Measurements from ENCODE around the gene ITPKC. TPM values are rescaled to one million over a fixed set of nuclear protein-coding genes. Genes with fewer than 3 reads are reported as not detected.
"Not testable (repeated sequence)": the region's sequence is repeated elsewhere in the genome, so short reads cannot be mapped to it uniquely, and the experiment has no call there.

The ITPKC gene
- total RNA-seq, 2 donors from 2014 or later: 15.2 to 15.6 TPM

DNA sequence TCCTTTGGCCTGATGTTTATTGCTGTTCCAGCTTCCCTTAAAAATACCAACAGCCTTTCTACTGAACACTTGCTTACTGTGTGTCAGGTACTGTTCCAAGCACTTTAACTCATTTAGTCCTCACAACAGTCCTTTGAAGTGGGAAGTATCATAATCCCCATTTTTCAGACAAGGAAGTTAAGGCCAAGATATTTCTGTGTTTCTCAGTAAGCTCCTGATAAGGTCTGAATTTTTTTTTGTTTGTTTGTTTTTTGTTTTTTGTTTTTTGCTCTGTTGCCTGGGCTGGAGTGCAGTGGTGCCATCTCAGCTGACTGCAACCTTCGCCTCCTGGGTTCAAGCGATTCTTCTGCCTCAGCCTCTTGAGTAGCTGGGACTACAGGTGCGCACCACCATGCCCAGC, 41.6 kb downstream of the ITPKC start:
- Histone ChIP-seq H3K4me1 (peaks cover 0 to 15% of the 10 kb centered on the region in 2 donors), H3K27me3 (no peaks in the 10 kb centered on the region), H3K9me3 (no peaks in the 10 kb centered on the region), H3K4me3 (no peak overlapping the region), H3K36me3 (peaks cover 69% of the 10 kb centered on the region), H3K27ac (no peak overlapping the region)
- DNase-seq (ENCODE audit: low spot score): no peak
- TF ChIP-seq, protein P1, sequence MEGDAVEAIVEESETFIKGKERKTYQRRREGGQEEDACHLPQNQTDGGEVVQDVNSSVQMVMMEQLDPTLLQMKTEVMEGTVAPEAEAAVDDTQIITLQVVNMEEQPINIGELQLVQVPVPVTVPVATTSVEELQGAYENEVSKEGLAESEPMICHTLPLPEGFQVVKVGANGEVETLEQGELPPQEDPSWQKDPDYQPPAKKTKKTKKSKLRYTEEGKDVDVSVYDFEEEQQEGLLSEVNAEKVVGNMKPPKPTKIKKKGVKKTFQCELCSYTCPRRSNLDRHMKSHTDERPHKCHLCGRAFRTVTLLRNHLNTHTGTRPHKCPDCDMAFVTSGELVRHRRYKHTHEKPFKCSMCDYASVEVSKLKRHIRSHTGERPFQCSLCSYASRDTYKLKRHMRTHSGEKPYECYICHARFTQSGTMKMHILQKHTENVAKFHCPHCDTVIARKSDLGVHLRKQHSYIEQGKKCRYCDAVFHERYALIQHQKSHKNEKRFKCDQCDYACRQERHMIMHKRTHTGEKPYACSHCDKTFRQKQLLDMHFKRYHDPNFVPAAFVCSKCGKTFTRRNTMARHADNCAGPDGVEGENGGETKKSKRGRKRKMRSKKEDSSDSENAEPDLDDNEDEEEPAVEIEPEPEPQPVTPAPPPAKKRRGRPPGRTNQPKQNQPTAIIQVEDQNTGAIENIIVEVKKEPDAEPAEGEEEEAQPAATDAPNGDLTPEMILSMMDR (IDR thresholded peaks at IDR 0.05): no peak

DNA sequence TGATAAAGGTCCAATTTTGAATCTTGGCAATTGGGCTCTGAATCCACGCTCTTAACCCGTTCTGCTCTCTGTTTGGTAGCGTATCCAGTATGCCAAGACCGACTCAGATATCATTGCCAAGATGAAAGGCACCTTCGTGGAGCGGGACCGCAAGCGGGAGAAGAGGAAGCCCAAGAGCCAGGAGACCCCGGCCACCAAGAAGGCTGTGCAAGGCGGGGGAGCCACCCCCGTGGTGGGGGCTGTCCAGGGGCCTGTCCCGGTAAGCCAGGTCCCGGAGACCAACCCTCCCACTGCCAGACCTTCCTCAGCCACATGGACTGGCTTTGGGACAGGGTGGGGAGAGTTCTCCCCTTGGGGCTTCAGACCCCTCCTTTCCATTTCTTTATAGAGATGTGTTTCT, 42.4 kb downstream of the ITPKC start:
- H3K27ac ChIP-seq: no peak overlapping the region
- peaks cover 0 to 6% of the 10 kb centered on the region in 2 donors for H3K4me1 ChIP-seq
- H3K4me3 ChIP-seq: no peak overlapping the region
- no peaks in the 10 kb centered on the region for H3K9me3 ChIP-seq
- TF ChIP-seq, protein P1 (IDR thresholded peaks at IDR 0.05): no peak
- peaks cover 78% of the 10 kb centered on the region for H3K36me3 ChIP-seq
- no peak for DNase-seq (ENCODE audit: low spot score)
- H3K27me3 ChIP-seq: no peaks in the 10 kb centered on the region

DNA sequence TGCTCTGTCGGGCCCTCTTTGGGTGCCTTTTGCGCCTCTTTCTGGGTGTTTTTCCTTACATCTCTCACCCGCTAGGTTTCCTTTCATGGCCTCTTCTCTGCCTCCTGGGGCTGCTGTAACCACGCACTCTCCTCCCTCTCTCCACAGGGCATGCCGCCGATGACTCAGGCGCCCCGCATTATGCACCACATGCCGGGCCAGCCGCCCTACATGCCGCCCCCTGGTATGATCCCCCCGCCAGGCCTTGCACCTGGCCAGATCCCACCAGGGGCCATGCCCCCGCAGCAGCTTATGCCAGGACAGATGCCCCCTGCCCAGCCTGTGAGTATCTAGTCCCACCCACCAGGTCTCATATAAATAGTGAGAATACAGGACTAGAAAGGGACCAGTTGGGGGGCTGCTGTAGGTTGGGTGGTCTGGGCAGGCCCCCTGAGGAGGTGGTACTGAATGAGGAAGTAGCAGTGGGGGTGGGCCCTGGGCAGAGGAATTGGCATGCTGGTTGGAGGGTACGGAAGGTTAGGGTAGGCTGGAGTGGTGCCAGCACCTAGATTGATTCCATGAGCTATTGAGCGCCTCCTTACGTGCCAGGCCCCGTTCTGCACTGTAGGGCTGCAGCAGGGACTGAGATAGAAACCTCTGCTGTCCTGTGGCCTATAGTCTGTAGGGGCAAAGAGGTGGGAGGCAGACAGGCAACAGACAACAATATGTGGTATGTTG, 46.0 kb downstream of the ITPKC start:
- TF ChIP-seq, protein P1 (IDR thresholded peaks at IDR 0.05): no peak
- H3K4me1 ChIP-seq: no peaks in the 10 kb centered on the region
- H3K4me3 ChIP-seq: no peak overlapping the region
- peaks cover 83% of the 10 kb centered on the region for H3K36me3 ChIP-seq
- DNase-seq (ENCODE audit: low spot score): no peak
- H3K27ac ChIP-seq: no peak overlapping the region
- H3K27me3 ChIP-seq: no peaks in the 10 kb centered on the region
- H3K9me3 ChIP-seq: no peaks in the 10 kb centered on the region

- Histone ChIP-seq H3K4me3 (no peak overlapping the region), H3K36me3 (peaks cover 77% of the 10 kb centered on the region), H3K4me1 (no peaks in the 10 kb centered on the region), H3K27me3 (no peaks in the 10 kb centered on the region), H3K9me3 (no peaks in the 10 kb centered on the region), H3K27ac (no peak overlapping the region)
- TF ChIP-seq, protein P1 (IDR thresholded peaks at IDR 0.05): no peak
- DNase-seq (ENCODE audit: low spot score): no peak
Measured at GRCh38 chr19:40763526-40763925, 46.6 kb downstream of the ITPKC start.

- Histone ChIP-seq H3K27ac (no peak overlapping the region), H3K4me1 (no peaks in the 10 kb centered on the region), H3K4me3 (no peak overlapping the region), H3K9me3 (no peaks in the 10 kb centered on the region), H3K27me3 (no peaks in the 10 kb centered on the region), H3K36me3 (peaks cover 72% of the 10 kb centered on the region)
- TF ChIP-seq, protein P1 (IDR thresholded peaks at IDR 0.05): no peak
- DNase-seq (ENCODE audit: low spot score): no peak
Measured at GRCh38 chr19:40763963-40764362, 47.1 kb downstream of the ITPKC start.

DNA sequence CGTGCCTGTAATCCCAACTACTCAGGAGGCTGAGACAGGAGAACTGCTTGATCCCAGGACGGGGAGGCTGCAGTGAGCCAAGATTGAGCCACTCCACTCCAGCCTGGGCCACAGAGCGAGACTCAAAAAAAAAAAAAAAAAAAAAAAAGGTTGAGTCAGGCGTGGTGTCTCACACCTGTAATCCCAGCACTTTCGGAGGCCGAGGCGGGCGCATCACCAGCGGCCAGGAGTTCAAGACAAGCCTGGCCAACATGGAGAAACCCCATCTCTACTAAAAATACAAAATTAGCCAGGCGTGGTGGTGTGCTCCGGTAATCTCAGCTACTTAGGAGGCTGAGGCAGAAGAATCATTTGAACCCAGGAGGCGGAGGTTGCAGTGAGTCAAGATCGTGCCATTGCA, 49.5 kb downstream of the ITPKC start:
- H3K4me3 ChIP-seq; H3K9me3 ChIP-seq; H3K27ac ChIP-seq; H3K4me1 ChIP-seq; DNase-seq (ENCODE audit: low spot score); H3K27me3 ChIP-seq: not testable (repeated sequence)
- H3K36me3 ChIP-seq: peaks cover 51% of the 10 kb centered on the region

Data from right atrium auricular region (tissue), 2 donors.